ENCODE measurements around the gene ZNF407.

GRCh38 chr18:75097491-75098225 lies 500.0 kb downstream of the ZNF407 start:
- TF ChIP-seq CTCF (IDR thresholded peaks at IDR 0.05) (no peak), EP300 (IDR thresholded peaks at IDR 0.05) (no peak)

Measured in stomach (tissue), 4 donors.